BJ (cell line): ENCODE data around the gene DPY19L3. TPM values are rescaled to one million over a fixed set of nuclear protein-coding genes. Genes with fewer than 3 reads are reported as not detected.

Experiments used
- CTCF ChIA-PET: fragments of 350-600 bp; formaldehyde crosslinking; extraction: SDS; loops from one replicate; lab custom pipeline; 2021; ENCODE audit warnings: antibody characterized with exemption, inconsistent platforms; lab: Yijun Ruan, JAX
- POLR2A ChIA-PET: fragments of 300-600 bp; sonication (Branson Sonifier 250); formaldehyde crosslinking; extraction: SDS; loops from one replicate; lab custom pipeline; 2021; ENCODE audit warnings: antibody characterized with exemption; lab: Charles Lee
- DNase-seq: peaks from one replicate; pipeline ENCODE4 v3.0.0-alpha.2; 2011; ENCODE audit warnings: low read depth
- H3K27me3 ChIP-seq: 2 replicates; pipeline ENCODE4 v1.6.0; 2011; ENCODE audit warnings: low read length; ENCODE audit not compliant: control insufficient read depth, insufficient read depth
- H3K36me3 ChIP-seq: 2 replicates; pipeline ENCODE4 v1.5.1; 2011; ENCODE audit warnings: low read length; ENCODE audit not compliant: control insufficient read depth, insufficient read depth
- H3K4me3 ChIP-seq: 2 replicates; pipeline ENCODE4 v1.5.1; 2011; ENCODE audit warnings: low read depth, mild to moderate bottlenecking, control low read depth, low read length
- CTCF ChIP-seq: IDR thresholded peaks from 2 replicates; pipeline ENCODE4 v1.5.1; 2011; ENCODE audit warnings: low read depth, mild to moderate bottlenecking, control low read depth, inconsistent platforms, low read length, moderate library complexity; ENCODE audit not compliant: insufficient read depth
- polyA plus RNA-seq: library from polyadenylated mRNA; depleted of rRNA; stranded (reverse); fragments of >200 nt; gene quantifications from 2 replicates; pipeline ENCODE4 v1.2.3, GENCODE V29; 2011

Gene DPY19L3
- polyA plus RNA-seq, 1 experiment: 31.9 TPM

- no peaks in the 10 kb centered on the region for H3K36me3 ChIP-seq
- no peak overlapping the region for H3K4me3 ChIP-seq
- POLR2A ChIA-PET: no interaction called here
- DNase-seq: no peak
- CTCF ChIA-PET: no interaction called here
- H3K27me3 ChIP-seq: no peaks in the 10 kb centered on the region
- no peak for TF ChIP-seq CTCF
Observed at GRCh38 chr19:32471811-32472210, 66.2 kb downstream of the DPY19L3 start.

GRCh38 chr19:32475141-32476031, 69.8 kb downstream of the DPY19L3 start:
- Histone ChIP-seq H3K36me3 (peaks cover 7% of the 10 kb centered on the region), H3K27me3 (no peaks in the 10 kb centered on the region), H3K4me3 (no peak overlapping the region)
- TF ChIP-seq CTCF: no peak
- POLR2A ChIA-PET: no interaction called here
- no peak for DNase-seq
- CTCF ChIA-PET: interaction anchor here (1.1 kb wide), 1 partner anchor 94 kb away, joined by 3 read pairs; no protein-coding TSS in a partner anchor

- ChIA-PET CTCF (no interaction called here), POLR2A (no interaction called here)
Observed at GRCh38 chr19:32476032-32476350, 70.4 kb downstream of the DPY19L3 start.

GRCh38 chr19:32480321-32480720, 74.8 kb downstream of the DPY19L3 start:
- Histone ChIP-seq H3K27me3 (no peaks in the 10 kb centered on the region), H3K4me3 (no peak overlapping the region), H3K36me3 (peaks cover 12% of the 10 kb centered on the region)
- no peak for DNase-seq
- no peak for TF ChIP-seq CTCF
- CTCF ChIA-PET: interaction anchor here (0.6 kb wide), 1 partner anchor 16 kb away, joined by 3 read pairs; no protein-coding TSS in a partner anchor
- POLR2A ChIA-PET: no interaction called here

More at GRCh38 chr19:32476032-32476350, 70.4 kb downstream of the DPY19L3 start:
- H3K36me3 ChIP-seq: peaks cover 10% of the 10 kb centered on the region
- TF ChIP-seq CTCF: no peak
- DNase-seq: no peak
- H3K27me3 ChIP-seq: no peaks in the 10 kb centered on the region
- H3K4me3 ChIP-seq: no peak overlapping the region

- no peak for TF ChIP-seq CTCF
- no peak for DNase-seq
- no peak overlapping the region for H3K4me3 ChIP-seq
- H3K27me3 ChIP-seq: no peaks in the 10 kb centered on the region
- POLR2A ChIA-PET: no interaction called here
- H3K36me3 ChIP-seq: peaks cover 15% of the 10 kb centered on the region
- CTCF ChIA-PET: no interaction called here
Observed at GRCh38 chr19:32483574-32483973, 78.0 kb downstream of the DPY19L3 start.
